T-helper 1 cell (primary cell): ENCODE measurements around the gene GALNT8.

Experiments used
- DNase-seq, 5 donors: peaks; one replicate each; pipeline ENCODE4 v3.0.0-alpha.2; 2012 to 2020

Gene GALNT8

DNA sequence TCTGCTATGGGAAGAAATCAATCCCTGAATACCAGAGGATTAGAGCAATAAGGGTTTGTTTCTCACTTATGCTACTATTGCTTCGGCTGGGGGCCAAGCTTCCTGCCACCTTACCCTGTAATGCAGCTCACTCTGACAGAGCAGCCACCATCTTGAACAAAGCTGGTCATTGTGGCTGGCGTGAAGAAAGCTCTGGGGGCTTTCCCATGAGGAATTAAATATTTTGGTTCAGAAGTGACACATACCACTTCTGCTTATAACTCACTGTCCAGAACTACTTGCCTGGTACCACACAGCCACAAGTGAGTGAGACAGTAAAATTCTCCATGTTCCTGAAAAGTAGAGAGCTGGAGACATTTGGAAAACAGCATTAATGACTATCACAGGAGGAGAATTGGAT is 82.6 kb downstream of the GALNT8 start:
- no peak for DNase-seq

DNA sequence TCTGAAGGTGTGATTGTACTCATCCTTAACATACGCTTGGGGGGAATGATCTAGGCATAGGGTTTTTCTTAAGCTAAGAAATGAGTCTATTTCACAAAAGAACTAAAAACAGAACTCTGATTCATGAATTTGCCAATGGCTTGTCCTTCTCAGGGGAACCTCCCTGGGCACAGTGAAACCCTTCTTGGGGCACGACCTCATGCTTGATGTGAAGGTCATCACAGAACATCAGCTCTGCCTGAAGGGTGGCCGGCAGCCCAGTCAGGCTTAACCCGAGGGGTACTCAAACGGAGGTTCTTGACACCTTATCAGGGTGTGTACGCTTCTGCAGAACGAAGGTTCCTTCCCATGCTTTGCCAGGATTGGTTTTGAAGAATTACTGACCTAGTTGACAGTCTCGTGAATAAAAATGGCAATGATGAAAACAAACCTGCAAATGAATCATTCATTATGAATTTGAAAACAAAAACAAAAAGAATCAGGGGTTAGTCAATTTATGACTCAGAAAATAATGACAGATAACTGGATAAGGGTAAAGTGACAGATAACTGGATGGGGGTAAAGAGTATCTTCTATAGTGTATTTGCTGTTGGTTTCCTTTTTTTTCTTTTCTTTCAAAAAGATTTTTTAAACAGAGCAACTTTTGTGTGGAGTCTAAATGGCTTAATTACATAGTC is 86.4 kb downstream of the GALNT8 start:
- DNase-seq, result peak in 1 of 5 donors; percentile 21

GRCh38 chr12:4807116-4807783 is 87.0 kb downstream of the GALNT8 start:
- peak in 1 of 5 donors; percentile 30 for DNase-seq

GRCh38 chr12:4807813-4808212 is 87.6 kb downstream of the GALNT8 start:
- DNase-seq, result peak in 1 of 5 donors; percentile 20

GRCh38 chr12:4809013-4809448 is 88.8 kb downstream of the GALNT8 start:
- peak in 1 of 5 donors; percentile 20 for DNase-seq

GRCh38 chr12:4809449-4810218 is 89.4 kb downstream of the GALNT8 start:
- peak in 1 of 5 donors; percentile 37 for DNase-seq

GRCh38 chr12:4810219-4810671 is 90.0 kb downstream of the GALNT8 start:
- DNase-seq, result no peak

- DNase-seq, result no peak
Observed at GRCh38 chr12:4812624-4813327, 92.6 kb downstream of the GALNT8 start.

DNA sequence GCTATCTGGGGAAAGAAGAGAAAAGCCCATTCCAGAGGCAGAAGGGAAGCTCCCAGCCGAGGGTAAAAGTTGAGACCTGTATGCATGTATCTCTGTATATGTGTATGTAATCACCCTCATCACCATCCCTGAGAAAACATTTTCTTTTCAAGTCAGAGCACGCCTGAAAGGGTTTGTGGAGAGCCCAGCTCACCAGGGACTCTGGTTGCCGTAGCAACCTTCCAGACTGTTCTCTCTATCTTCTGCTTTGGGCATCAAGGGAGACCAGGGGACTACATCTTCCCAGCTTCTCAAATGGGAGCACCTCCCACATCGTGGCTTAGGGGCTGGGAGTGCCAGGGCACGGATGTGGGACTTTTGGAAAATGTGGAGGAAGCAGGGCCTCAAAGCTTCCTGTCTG is 93.5 kb downstream of the GALNT8 start:
- no peak for DNase-seq

- no peak for DNase-seq
Observed at GRCh38 chr12:4814485-4814884, 94.3 kb downstream of the GALNT8 start.

- no peak for DNase-seq
Observed at GRCh38 chr12:4816744-4817525, 96.7 kb downstream of the GALNT8 start.

GRCh38 chr12:4817880-4818279 is 97.7 kb downstream of the GALNT8 start:
- no peak for DNase-seq

- DNase-seq, result no peak
Observed at GRCh38 chr12:4819654-4820053, 99.5 kb downstream of the GALNT8 start.

- no peak for DNase-seq
Observed at GRCh38 chr12:4820971-4821370, 100.8 kb downstream of the GALNT8 start.
